HG02763 (cell line): ENCODE measurements around the gene INTS11.

Experiments used
- ATAC-seq: cut with Tn5 transposase; IDR thresholded peaks from one replicate; pipeline ENCODE4 v1.9.1; 2021; ENCODE audit warnings: mild to moderate bottlenecking, moderate library complexity; ENCODE audit not compliant: unreplicated experiment

Gene INTS11

DNA sequence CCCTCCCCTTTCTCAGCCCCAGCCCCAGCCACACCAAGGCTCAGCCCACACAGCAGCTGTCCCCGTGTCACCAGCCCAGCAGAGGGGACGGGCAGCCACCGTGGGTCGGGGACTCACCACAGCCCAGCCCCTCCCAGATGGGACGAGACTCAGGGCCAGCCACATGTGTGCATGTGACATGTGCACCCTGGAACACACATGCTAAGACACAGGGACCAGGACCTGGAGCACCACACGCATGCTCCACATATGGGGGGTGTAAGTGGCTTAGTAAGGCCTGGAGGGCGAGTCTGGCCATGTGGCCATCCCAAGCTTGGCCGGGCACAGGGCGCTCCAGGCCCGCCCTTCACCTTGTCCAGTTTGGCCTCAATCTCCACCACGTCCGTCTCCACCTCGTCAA, 20.7 kb downstream of the INTS11 start:
- ATAC-seq, result no peak

DNA sequence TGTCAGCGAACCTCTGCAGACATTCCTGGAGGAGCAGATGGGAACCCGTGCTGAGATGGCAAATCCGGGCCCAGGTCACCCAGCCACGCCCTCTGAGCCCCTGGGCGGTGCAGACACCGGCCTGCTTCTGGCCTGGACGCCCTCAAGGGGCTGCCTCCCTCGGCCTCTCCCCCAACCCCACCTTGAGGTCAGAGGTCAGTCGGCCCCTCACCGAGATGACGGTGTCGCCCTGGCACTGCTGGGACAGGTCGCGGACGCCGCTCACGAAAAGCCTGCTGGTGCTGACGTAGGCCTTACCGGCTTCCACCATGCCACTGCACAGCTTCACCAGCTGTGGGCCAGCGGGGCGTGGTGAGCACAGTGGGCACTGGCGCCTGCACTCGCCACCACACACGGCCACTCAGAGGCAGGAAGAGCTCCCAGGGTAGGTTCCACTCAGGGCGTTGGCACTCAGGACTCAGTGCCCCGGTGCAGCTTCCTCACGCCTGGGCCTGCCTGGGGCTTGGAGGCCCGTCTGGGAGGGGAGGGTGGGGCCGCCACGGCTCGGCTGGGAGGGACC, 21.4 kb downstream of the INTS11 start:
- ATAC-seq, result no peak

DNA sequence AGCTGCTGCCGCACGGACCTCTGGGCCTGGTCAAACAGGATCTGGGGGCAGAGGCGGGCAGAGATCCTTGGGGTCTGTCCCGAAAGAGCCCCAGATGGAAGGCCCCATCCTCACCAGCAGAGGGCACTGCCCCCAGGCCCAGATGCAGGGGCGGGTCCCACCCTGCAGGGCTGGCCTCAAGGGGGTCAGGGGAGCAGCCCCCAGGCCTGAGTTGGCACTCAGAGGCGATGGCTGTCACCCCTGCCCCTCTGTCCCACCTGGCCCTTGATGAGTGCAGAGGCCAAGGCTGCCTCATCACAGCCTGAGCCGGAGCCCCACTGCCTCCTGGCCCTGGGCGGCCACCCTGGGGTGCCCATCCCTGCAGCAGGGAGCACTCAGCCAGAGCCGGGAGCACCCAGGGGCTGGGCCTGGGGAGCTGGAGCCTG, 22.4 kb downstream of the INTS11 start:
- no peak for ATAC-seq

- no peak for ATAC-seq
Measured at GRCh38 chr1:1300352-1300739, 24.1 kb downstream of the INTS11 start.

DNA sequence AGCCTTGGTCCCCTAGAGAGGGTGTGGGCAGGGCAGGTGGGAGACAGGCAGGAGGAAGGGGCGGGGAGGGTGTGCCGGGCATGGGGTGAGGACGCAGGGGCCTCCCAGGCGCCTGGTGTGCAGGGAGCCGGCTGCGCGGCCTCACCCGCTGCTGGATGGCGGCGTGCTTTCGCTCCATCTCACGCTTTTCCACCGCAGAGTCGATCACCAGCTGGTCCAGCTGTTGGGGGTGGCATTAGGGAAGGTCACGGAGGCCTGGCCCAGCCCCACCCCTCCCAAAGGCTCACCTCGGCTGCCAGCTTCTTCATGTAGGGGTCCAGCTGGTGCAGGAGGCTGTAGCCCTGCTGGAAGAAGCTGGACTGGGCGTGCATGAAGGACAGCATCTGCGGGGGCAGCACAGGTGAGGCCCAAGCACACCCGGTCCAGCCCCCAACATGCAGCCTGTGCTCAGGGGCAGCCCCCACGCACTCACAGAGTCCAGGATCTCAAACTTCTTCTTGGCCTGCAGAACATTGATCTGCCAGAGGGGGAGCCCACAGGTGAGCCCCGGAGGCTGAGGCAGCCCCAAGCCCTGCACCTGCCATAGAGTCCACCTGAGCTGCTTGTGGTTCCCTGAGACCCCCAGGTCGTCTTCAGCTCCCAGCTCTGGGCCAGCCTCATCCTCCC, 24.6 kb downstream of the INTS11 start:
- no peak for ATAC-seq

DNA sequence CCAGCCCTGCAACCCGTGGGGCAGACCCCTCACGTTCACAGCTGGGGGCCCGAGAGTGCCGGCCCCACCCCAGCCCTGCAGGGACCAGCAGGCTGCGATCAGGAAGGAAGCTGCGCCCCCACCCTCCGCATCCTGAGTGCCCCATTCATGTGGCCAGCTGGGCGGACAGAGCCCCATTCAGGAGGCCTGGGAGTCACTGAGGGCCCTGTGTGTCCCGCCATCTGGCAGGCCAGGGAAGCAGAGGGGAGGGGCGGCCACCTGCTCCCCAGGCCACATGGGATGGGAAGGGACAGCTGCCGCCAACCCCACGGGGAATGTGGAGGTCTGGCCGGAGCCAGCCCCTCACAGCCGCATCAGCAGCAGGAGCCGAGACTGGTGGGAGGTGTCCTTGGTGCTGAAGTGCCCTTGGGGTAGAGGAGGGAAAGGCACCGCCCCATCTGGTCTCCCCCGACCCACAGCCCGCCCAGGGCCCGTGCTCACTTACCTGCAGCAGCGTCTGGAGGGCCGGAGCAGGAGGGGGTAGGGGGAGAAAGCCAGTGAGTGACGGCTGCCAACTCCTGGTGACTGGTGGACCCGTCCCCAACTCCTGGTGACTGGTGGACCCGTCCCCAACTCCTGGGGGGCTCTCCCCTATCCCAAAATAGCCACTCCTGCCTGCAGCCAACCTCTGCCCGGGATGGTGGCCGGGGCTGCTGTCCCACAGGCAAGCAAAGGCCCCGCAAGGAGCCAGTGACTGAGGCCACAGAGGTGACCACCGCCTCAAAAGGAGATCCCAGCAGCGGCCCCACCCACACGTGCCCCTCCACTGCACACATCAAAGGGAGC, 25.4 kb downstream of the INTS11 start:
- no peak for ATAC-seq

- ATAC-seq, result no peak
Measured at GRCh38 chr1:1297802-1298424, 26.5 kb downstream of the INTS11 start.

DNA sequence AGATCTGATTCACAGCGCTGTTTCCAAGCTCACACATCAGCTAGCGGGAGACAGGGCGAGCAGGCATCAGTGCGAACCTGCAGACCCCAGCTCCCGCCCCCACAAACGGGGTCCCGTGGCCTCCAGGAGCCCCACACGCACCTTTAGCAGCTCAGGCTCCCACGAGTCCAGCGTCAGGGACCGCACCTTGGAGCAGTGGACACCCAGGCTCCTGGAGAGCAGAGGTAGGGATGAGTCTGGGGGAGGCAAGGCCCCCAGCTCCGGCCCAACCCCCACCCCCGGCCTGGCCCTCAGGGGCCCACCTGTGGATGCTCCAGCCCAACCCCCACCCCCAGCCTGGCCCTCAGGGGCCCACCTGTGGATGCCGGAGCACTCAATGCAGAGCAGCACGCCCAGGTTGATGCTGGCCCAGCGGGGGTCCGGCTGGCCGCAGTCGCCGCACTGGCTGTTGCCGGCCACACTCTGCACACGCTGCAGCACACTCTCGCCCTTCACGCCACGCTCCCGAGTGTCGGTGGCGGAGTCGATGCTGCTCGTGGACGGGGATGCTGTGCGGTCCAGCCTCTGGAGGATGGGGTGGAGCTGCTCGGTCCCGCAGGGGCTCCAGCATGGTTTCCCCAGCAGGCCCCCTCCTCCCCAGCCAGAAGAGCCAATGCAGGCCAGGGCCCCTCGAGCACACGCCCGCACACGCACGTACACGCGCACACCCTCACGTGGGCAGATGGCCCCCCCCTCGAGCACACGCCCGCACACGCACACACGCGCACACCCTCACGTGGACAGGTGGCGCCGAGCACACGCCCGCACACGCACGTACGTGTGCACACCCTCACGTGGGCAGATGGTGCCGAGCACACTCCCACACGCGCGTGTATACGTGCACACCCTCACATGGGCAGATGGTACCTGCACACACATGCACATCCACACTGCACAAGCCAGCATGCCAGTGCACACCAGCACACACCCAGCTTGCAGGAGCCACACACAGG, 28.1 kb downstream of the INTS11 start:
- no peak for ATAC-seq

DNA sequence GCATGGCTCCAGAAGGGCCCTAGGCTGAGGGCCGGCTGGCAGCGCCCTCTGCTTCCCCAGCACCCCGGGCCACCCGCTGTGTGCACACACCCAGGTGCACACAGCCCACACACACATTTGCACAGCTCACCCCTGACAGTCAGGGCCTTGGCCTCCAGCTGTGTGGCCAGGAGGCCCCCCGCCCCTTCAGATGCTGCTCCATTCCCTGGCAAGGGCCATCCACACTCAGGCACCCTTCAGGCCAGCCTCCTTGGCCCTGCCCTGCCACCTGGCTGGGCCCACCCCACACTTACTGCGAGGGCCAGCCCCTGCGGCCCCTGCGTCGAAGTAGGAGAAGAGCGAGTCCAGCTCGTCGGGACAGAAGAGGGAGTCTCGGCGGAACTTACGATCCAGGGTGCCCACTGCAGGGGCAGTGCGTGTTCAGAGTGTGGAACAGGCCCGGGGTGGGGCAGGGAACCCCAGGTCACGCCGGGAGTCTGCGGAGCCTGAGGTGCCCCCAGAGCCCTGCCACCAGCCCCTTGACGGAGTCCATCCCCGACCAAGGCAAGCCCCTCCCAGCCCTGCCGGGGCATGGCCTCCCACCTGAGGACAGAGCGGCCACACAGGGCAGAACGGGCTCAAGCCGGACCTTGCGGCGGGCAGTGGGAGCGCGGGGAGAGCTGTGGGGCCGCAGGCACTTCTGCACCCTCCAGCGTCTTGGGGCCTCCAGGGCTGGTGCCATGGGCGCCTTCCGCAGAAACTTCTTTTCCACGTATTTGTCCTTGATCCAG, 29.1 kb downstream of the INTS11 start:
- no peak for ATAC-seq

DNA sequence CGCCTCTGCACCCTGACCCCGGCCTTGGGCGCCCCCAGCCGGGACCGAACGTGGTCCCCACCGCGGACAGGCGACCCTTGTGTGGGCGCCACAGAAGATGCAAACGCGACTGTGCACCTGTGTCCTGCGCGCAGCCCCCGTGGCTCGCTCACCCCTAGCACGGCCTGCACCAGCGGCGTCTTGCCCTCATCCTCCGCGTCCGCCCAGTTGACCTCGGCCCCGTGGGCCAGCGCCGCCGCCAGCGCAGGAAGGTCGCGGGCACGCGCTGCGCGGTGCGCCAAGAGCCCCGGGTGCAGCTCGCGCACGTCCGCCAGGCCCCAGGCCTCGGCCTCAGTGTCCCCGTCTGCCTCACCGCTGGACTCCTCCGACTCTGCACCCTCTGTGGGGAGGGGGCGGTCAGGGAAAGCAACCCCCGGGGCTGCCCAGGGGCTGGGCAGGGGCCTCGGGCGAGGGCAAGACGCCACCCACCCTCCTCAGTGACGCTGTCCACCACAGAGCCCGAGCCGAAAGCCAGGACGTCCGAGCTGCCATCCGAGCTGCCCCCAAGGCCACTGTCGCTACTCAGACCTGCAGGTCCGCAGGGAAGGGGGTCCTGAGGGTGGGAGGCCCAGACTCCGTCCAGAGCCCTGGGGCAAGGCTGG, 30.1 kb downstream of the INTS11 start:
- no peak for ATAC-seq

GRCh38 chr1:1293263-1294249, 30.9 kb downstream of the INTS11 start:
- no peak for ATAC-seq

DNA sequence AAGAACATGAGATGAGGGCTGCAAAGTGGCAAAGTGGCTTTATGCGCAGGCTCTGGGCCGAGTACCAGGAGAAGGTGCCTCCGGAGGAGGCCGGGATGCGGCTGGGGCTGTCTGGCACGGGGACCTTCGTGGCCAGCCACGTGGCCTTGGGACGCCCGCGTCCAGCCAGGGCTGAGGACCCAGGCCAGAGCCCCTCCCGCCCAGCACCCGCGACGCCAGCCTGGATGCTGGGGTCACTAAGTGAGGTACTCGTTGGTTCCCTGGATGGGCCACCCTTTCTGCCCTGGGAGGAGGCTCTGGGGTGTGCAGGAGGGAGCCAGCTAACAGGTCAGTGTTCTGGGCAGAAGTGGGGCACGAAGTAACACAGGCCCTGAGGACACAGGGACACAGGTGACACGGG, 31.6 kb downstream of the INTS11 start:
- ATAC-seq, result no peak

- ATAC-seq, result no peak
Measured at GRCh38 chr1:1292442-1292779, 32.0 kb downstream of the INTS11 start.

- ATAC-seq, result no peak
Measured at GRCh38 chr1:1291548-1292441, 32.7 kb downstream of the INTS11 start.

- no peak for ATAC-seq
Measured at GRCh38 chr1:1291023-1291528, 33.4 kb downstream of the INTS11 start.

DNA sequence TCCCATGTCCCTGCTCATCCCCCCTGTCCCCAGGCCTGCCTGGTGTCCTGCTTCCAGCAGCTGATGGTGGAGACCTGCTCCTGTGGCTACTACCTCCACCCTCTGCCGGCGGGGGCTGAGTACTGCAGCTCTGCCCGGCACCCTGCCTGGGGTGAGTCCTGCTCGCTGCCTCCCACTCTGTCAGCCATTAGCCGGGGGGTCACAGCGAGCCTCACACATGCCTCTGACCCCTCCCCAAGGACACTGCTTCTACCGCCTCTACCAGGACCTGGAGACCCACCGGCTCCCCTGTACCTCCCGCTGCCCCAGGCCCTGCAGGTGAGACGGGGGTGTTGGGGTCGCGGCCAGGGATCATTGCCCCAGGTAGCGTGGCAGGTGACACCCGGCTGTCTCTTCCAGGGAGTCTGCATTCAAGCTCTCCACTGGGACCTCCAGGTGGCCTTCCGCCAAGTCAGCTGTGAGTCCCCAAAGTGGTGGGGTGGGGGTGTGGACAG, 34.2 kb downstream of the INTS11 start:
- no peak for ATAC-seq
